Central memory CD8-positive, alpha-beta T cell (primary cell): ENCODE results near the gene C22orf23.

Experiments used
- ATAC-seq: fragments of 150-1000 bp; cut with Tn5 transposase; replicated peaks from 2 replicates; pipeline ENCODE4 v1.10.0; 2022; ENCODE audit warnings: mild to moderate bottlenecking, moderate FRiP score, moderate number of reproducible peaks; ENCODE audit not compliant: poor library complexity, severe bottlenecking; ENCODE audit errors: extremely low read depth
- DNase-seq, 2 donors: peaks; one replicate each; pipeline ENCODE4 v3.0.0; 2021; ENCODE audit warnings: low spot score in 2 of 2
- H3K27ac Mint-ChIP-seq: one replicate; pipeline ENCODE4 v1.8.0; 2022; ENCODE audit warnings: low read depth, mild to moderate bottlenecking, moderate library complexity, mixed read lengths
- H3K27me3 Mint-ChIP-seq: one replicate; pipeline ENCODE4 v1.8.0; 2022; ENCODE audit warnings: mixed read lengths
- H3K36me3 Mint-ChIP-seq: one replicate; pipeline ENCODE4 v1.8.0; 2022; ENCODE audit warnings: mild to moderate bottlenecking, moderate library complexity, mixed read lengths; ENCODE audit not compliant: insufficient read depth
- H3K4me1 Mint-ChIP-seq: one replicate; pipeline ENCODE4 v1.8.0; 2022; ENCODE audit warnings: mixed read lengths
- H3K4me3 Mint-ChIP-seq: one replicate; pipeline ENCODE4 v1.8.0; 2022; ENCODE audit warnings: mild to moderate bottlenecking, moderate library complexity, mixed read lengths
- H3K9me3 Mint-ChIP-seq: one replicate; pipeline ENCODE4 v1.8.0; 2022; ENCODE audit warnings: mixed read lengths

Gene C22orf23

DNA sequence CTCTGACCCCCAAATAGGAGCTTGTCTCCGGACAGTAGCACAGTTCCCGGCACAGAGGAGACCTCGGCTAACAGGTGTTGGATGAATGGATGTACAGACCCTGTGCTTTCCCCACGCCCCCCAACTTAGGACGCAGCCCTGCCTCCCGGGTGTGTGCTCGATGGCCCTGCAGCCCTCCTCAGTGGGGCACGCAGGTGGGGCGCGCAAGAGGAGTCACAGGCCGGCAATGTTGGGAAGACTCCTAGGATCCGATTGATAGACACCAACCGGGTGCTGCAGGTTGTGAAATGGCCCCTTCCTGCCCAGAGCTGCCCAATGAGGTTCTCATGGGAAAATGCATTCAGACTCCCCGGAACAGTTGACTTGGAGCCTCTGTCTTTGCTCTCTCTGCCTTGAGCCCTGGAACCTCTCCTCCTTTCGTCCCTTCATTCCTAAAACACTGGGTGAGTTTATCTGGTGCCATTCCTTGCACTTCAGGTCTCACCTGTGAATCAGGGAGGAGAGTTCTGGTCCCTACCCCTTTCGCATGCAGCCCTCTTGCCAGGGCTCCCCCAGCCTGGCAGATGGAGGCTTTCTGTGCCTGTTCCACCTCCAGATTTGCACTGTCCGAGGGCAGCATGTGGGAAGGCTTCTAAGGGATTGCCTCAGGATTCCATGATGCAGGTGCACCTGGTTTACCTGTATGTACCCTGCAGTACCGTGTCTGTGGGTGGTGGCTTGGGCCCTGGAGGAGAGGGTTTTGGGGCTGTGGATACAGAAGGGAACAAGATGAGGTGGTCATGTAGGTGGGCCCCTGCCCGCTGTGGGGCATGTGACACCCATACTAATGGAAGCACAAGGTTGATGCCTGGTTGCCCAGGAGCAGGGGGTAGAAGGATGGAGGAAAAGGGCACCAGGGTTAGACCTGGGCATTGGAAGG lies 46.1 kb downstream of the C22orf23 start:
- Mint-ChIP-seq H3K4me1 (peaks cover 48% of the 10 kb centered on the region), H3K36me3 (peaks cover 9% of the 10 kb centered on the region), H3K27me3 (no peaks in the 10 kb centered on the region), H3K27ac (peak overlapping the region; percentile 19), H3K9me3 (no peaks in the 10 kb centered on the region), H3K4me3 (peak overlapping the region; percentile 75)
- ATAC-seq, result no peak
- no peak for DNase-seq

DNA sequence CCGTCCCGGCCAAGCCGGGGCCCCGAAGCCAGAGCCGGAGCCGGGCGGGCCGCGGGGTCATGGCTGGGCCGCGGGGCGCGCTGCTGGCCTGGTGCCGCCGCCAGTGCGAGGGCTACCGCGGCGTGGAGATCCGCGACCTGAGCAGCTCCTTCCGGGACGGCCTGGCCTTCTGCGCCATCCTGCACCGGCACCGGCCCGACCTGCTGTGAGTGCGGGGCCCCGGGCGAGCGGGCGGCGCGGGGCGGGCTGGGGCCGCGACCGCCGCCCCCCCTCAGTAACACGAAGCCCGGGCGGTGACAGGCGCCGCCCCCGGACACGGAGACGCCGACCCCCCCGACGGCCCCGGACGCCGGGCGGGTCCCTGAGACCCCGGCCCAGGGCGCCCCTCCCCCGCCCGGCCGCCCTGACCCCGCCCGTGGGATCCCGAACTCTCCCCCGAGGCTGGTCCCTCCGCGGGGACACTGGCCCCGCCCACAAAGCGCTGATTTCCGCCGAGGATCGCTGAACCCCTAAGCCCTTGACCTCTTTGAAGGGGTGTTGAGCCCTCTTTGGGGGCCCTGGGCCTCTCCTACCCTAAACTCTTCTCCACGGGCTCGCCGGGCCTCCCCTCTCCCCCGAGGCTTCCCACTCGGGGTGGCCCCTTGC lies 46.9 kb downstream of the C22orf23 start:
- no peaks in the 10 kb centered on the region for H3K27me3 Mint-ChIP-seq
- ATAC-seq (peak; percentile 35), DNase-seq (no peak)
- H3K9me3 Mint-ChIP-seq, result no peaks in the 10 kb centered on the region
- peaks cover 9% of the 10 kb centered on the region for H3K36me3 Mint-ChIP-seq
- H3K4me3 Mint-ChIP-seq, result peak overlapping the region; percentile 75
- peaks cover 40% of the 10 kb centered on the region for H3K4me1 Mint-ChIP-seq
- H3K27ac Mint-ChIP-seq, result peak overlapping the region; percentile 19

DNA sequence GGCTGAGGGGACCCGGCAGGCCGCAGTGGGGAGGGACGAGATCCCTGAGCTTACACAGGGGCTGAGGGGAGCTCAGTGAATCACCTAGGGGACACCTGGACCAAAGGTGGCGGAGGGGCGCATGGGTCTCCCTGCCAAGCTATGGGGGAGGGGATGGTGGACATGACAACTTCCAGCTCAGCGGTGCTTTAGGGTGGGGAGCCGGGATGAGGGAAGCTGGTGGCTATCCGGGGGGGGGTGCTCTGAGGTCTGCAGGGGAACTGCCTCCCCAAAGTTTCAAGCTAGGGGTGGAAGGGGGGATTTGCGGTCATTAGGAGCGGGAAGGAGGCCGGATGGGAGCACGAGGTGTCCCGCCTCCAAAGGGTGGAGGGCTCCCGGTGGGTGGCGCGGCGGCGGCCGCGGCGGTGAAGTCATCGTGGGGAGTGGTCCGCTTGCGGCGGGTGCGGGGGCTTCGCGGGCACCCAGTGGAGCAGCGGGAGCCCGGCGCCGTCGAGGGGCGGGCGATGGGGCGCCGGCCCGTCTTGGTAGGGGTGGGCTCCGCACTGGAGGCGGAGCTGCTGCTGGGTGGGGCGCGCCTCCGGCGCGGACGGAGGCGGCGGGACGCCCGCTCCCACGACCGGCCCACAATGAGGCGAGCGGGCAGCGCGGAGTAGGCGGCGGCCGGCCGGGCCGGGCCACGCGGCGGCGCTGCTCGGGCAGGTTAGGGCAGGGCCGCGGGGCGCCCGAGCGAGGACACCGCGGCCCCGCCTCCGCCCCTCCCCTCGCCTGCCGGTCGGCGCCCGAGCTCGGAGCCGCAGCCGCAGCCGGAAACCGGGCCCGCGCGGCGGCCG lies 47.7 kb downstream of the C22orf23 start, which contains the start of gene MICALL1:
Gene MICALL1, plus strand, starts transcription at position 764 of the 830 bp plus-strand sequence. CDS start 126 bp downstream, outside the sequence.
- Mint-ChIP-seq H3K4me3 (peak within 1 kb of the TSS; percentile 82), H3K27me3 (no peaks in the 10 kb centered on the region), H3K36me3 (peaks cover 9% of the 10 kb centered on the region), H3K9me3 (no peaks in the 10 kb centered on the region), H3K4me1 (peaks cover 35% of the 10 kb centered on the region), H3K27ac (peak within 1 kb of the TSS; percentile 86)
- DNase-seq (peak; percentile 18 to 39), ATAC-seq (peak; percentile 80)

DNA sequence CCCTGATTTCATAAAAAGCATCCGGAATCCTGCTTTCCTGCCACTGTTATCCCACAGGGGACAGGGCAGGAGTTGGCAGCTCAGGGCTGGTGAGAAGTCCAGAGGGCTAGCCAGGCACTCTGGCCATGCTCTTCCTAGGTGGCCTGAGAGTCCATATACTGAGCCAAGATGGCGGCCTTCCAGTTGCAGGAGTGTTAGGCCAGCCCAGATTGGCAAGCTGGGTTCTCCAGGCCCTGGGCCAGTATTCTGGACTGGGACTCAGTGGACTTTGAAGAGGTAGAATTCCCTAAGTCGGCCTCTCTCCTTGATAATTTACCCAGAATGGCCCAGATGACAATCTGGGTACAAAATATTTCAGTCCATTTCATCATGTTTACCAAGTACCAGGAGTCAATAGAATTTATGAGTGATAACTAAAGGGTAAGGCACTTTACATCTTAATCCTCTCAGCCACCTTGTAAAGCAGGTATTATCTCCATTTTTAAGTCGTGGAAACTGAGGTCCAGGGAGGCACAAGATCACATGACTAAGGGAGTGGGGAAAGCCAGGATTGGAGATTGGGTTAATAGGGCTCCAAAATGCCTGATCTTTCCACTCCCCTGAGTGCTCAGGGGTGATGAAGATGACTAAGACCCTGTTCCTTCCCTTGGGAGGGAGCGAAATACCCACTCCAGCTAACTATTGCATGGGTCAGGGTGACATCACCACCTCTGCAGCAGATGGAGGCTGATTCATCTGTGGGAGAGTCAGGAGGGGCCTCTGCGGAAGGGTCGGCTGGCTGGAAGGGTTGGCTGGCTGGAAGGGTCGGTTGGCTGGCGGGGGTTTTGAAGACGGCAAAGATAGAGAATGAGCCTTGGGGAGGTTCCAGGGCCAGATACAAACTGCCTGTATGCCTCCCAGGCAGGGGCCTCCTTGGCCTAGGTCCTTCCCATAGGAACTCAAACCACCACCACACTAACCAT lies 48.5 kb downstream of the C22orf23 start:
- Mint-ChIP-seq H3K27me3 (no peaks in the 10 kb centered on the region), H3K4me1 (peaks cover 34% of the 10 kb centered on the region), H3K36me3 (peaks cover 9% of the 10 kb centered on the region), H3K27ac (peak overlapping the region; percentile 86), H3K9me3 (no peaks in the 10 kb centered on the region), H3K4me3 (peak overlapping the region; percentile 82)
- ATAC-seq (no peak), DNase-seq (no peak)

DNA sequence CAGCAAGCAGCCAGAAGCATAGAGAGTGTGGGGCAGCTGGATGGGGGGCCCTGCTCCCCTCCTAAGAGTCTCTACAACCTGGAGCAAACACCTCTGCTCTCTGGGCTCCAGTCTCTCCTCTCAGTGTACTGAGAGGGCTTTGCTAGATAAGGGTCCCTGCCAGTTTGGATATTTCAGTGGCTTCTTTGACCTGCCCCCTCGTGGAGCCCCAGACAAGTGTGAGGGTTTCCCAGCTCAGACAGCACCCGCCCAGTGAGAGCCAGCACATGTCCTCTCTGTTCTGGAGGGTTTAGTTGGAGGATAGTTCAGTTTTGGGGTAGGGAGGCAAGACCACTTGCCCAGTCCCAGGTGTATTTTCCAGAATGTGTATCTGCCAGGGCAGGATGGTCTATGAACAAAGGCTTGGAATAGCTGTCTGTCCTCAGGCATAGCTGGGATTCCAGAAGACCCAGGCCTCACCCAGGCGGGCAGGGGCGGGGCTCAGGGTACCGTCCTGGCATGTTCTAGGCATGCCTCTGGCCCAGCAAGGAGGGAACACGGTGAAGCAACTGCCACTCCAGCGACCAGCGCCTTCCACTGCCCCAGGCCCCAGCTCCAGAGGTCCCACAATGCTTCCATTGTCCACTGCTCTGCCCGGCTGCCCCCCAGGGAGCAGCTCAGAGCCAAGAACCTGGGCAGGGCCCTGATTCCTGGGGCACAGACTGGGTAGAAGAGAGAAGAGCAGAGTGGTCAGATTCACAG lies 54.8 kb downstream of the C22orf23 start:
- Mint-ChIP-seq H3K27ac (peak overlapping the region; percentile 41), H3K4me1 (peaks cover 10% of the 10 kb centered on the region), H3K36me3 (no peaks in the 10 kb centered on the region), H3K9me3 (no peaks in the 10 kb centered on the region), H3K4me3 (no peak overlapping the region), H3K27me3 (no peaks in the 10 kb centered on the region)
- DNase-seq (no peak), ATAC-seq (no peak)

DNA sequence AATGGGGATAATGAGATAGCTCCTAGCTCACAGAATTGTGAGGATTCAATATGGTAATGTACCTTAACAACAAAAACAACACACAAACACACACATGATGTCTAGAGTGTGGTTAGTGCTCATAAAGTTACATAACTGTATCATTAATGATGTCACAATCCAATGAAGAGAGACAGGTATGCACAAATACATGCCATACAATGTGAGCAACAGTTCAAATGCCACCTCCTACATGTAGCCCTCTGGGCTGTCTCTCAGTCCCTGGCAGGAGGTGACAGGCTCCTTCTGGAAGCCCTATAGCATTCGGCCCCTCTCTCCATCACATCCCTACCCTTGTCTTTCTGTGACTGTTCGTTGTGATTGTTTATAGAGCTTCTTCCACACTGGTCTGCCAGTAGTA lies 55.6 kb downstream of the C22orf23 start:
- Mint-ChIP-seq H3K36me3 (no peaks in the 10 kb centered on the region), H3K27ac (no peak overlapping the region), H3K9me3 (no peaks in the 10 kb centered on the region), H3K4me3 (no peak overlapping the region), H3K27me3 (no peaks in the 10 kb centered on the region), H3K4me1 (peaks cover 10% of the 10 kb centered on the region)
- no peak for ATAC-seq
- no peak for DNase-seq

- Mint-ChIP-seq H3K27ac (peak overlapping the region; percentile 89), H3K27me3 (no peaks in the 10 kb centered on the region), H3K36me3 (no peaks in the 10 kb centered on the region), H3K4me3 (no peak overlapping the region), H3K9me3 (no peaks in the 10 kb centered on the region), H3K4me1 (peaks cover 10% of the 10 kb centered on the region)
- no peak for DNase-seq
- no peak for ATAC-seq
Observed at GRCh38 chr22:37896939-37897338, 56.5 kb downstream of the C22orf23 start.

- DNase-seq, result peak in 1 of 2 donors; percentile 42
- Mint-ChIP-seq H3K4me3 (peak overlapping the region; percentile 54), H3K36me3 (no peaks in the 10 kb centered on the region), H3K27me3 (no peaks in the 10 kb centered on the region), H3K4me1 (peaks cover 10% of the 10 kb centered on the region), H3K27ac (peak overlapping the region; percentile 89), H3K9me3 (no peaks in the 10 kb centered on the region)
- peak; percentile 97 for ATAC-seq
Observed at GRCh38 chr22:37896181-37896592, 57.2 kb downstream of the C22orf23 start.

DNA sequence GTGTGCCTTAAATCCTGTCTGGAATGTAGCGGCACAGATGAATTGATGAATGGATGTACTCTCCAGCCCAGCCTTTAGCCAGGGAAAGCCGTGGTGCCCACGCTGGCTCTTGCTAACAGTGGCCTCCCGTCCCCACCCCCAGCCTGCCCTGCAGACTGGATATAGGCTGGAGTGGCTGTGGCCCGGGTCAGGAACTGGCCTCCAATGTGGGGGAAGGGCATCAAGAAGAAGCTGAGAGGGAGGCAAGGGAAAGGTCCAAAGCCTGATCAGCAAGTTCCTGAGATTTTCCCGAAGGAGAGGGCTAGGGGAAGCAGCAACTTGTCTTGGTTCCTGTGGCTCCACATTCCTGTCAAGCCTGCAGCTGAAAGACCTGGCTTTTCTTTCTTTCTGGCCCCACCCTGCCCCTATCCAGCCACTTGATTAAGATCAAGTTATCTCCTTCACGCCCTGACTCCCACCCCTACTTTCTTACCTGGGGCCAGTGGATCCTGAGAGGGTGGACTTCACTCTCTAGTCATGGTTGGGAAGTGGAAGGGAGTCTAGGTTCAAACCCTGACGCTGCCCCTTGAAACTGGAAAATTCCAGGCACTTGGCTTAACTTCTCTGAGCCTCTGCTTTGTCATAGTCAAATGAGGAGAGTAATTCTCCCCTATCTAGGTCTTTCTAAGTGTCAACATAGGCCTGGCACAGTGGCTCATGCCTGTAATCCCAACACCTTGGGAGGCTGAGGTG lies 58.3 kb downstream of the C22orf23 start:
- Mint-ChIP-seq H3K9me3 (no peaks in the 10 kb centered on the region), H3K27me3 (no peaks in the 10 kb centered on the region), H3K4me3 (no peak overlapping the region), H3K4me1 (peaks cover 10% of the 10 kb centered on the region), H3K27ac (peak overlapping the region; percentile 89), H3K36me3 (peaks cover under 1% of the 10 kb centered on the region)
- ATAC-seq, result no peak
- DNase-seq, result no peak

GRCh38 chr22:37893583-37893983 lies 59.8 kb downstream of the C22orf23 start:
- DNase-seq (no peak), ATAC-seq (no peak)
- peaks cover 10% of the 10 kb centered on the region for H3K4me1 Mint-ChIP-seq
- no peaks in the 10 kb centered on the region for H3K9me3 Mint-ChIP-seq
- H3K36me3 Mint-ChIP-seq, result peaks cover 7% of the 10 kb centered on the region
- H3K27ac Mint-ChIP-seq, result peak overlapping the region; percentile 65
- no peaks in the 10 kb centered on the region for H3K27me3 Mint-ChIP-seq
- no peak overlapping the region for H3K4me3 Mint-ChIP-seq
